GM18520 (cell line): Measurements from ENCODE around the gene UNC5B.
"Not testable (repeated sequence)": the region's sequence is repeated elsewhere in the genome, so short reads cannot be mapped to it uniquely, and the experiment has no call there.

Source experiments
- ATAC-seq: cut with Tn5 transposase; IDR thresholded peaks from one replicate; pipeline ENCODE4 v1.9.1; 2021; ENCODE audit not compliant: unreplicated experiment

UNC5B gene

DNA sequence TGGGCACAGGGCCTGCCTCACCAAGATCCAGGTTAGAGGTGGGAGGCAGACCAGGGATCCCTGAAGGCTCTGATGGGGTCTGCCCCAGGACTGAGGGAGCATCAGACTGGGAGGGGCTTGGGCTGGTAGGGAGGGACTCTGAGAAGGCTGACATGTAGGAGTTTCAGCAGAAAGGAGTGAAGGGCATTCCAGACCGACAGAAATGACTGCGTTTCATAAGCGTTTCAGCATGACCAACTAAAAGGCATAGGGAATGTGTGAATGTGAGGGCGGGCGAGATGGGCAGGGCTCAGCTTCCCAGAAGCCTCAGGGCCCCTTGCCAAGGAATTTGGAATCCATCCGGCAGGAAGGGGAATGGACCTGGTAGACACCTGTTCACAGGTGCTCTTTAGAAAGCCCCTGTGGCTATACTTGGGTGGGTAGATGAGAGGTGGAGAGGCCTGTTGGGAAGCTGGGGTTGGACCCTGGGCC lies 81.8 kb downstream of the UNC5B start:
- ATAC-seq: no peak

DNA sequence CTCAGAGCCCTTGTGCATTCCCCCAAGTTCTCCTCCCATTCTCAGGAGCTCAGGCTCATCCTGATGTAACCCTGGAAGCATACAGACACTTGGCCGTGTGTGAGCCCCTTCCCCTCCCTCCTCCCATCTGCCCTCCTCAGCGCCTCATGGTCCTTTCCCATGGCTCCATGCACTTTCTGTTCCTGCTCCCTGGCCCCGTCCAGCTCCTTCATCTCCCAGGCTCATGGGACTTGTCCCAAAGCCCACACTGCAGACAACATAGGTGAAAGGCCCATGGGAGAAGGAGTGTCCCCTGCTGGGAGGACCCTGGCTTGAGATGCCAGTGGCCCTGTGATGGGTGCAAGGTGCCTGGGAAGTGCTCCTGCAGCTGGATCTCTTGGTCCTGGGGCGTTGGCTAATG lies 82.5 kb downstream of the UNC5B start:
- ATAC-seq: no peak

DNA sequence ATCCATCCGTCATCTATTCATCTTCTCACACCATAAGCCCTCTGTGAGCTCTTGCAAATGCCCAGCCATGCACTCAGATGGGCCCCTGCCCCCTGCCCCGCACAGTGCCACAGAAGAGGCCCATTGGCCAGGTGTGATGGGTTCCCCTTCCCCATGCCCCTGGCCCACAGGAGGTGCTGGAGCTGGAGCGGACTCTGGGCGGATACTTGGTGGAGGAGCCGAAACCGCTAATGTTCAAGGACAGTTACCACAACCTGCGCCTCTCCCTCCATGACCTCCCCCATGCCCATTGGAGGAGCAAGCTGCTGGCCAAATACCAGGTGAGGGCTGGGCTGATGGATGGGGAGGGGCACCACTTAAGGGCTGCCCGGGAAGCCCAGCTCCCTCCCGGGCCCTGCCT lies 83.3 kb downstream of the UNC5B start:
- no peak for ATAC-seq

DNA sequence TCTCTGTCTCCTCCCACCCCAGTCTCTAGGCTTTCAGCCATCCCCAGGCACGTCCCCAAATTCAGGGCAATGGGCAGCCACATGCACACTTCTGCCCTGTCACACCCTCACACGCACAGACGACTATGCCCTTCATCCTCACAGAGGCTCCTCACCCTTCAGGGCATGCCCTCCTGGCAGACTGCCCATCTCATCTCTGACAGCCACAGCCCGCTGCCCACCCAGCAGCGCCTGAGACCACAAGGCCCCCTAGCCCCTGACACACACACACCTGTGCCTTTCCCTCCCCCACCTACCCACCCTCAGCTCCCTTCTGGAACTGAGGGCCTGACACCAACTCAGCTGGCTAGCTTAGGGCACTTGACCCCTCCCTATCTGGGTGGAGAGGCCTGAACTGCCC lies 83.7 kb downstream of the UNC5B start:
- no peak for ATAC-seq

DNA sequence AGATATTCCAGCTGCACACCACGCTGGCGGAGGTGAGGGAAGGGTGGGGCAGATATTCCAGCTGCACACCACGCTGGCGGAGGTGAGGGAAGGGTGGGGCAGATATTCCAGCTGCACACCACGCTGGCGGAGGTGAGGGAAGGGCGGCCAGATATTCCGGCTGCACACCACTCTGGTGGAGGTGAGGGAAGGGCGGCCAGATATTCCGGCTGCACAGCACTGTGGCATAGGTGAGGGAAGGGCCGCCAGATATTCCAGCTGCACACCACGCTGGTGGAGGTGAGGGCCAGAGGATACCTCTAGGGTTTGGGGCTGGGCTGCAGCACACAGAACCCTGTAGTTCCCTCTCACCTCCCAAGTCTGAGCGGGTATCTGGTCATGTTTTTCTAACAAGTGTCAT lies 84.4 kb downstream of the UNC5B start:
- not testable (repeated sequence) for ATAC-seq

DNA sequence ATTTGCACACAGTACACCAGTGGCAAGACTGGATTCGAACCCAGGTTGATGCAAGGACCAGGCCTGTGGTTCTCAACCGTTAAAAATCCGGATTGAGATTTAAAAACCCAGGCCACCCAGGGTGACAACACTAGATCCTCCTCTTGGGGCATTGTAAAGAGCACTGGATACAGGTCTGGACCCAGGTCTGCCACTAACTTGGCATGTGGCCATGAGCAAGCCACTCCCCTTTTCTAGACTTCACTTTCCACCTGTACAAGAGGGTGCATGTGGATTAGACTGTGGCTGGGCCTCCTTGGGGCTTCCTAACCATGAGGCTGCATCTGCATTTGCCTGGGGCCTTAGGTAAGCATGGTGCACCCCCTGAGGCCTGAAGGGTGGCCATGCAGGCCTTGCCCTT lies 85.0 kb downstream of the UNC5B start:
- no peak for ATAC-seq

DNA sequence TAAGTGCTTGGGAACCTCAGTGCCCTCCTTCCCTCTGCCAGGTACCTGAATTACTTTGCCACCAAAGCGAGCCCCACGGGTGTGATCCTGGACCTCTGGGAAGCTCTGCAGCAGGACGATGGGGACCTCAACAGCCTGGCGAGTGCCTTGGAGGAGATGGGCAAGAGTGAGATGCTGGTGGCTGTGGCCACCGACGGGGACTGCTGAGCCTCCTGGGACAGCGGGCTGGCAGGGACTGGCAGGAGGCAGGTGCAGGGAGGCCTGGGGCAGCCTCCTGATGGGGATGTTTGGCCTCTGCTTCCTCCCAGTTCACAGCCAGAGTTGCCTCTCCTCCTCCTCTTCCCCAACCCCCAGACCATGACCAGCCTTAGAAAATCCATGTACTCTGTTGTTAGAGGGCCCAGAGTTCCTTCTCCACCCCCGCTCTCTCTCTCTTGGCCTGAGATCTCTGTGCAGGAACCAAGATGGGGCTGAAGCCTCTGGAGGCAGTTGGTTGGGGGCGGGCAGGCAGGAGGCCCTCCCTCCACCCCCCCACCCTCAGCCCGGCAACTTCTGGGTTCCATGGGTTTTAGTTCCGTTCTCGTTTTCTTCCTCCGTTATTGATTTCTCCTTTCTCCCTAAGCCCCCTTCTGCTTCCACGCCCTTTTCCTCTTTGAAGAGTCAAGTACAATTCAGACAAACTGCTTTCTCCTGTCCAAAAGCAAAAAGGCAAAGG lies 86.9 kb downstream of the UNC5B start:
- no peak for ATAC-seq

DNA sequence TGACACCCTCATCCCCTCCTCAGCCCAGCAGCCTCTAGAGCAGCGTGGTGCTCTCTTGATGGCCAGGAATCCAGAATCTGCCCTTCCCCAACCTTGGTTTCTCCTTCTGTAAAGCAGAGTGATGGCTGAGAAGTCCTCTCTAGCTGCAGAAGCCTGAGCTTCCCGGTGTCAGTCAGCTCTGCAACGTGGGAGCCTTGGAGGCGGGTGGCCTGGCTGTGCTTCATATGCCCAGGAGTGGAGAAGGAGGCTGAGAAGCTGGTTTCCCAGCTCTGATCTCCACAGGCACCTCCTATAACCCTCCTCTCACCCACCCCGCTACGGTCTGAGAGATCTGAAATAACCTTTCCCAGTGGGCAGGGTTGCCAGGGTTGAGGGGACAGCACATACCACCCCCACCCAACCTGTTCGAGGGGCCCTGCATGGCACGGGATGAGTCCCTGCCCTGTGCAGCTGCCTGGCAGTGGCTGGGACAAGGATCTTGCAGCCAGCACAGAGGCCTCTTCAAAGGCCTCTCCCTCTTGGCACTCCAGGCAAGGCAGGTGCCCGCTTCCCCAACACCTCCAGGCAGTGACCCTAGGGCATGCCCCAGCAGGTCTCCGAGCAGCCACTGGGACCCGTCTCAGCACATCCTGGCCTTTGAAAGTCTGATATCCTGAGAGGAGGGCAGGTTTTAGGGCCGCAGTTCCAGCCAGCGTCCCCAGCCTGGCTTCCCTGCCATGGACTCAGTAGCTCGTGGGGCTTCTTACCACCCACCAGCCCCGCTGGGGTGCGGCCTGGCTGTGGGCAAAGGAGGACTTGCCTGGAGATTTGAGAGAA lies 88.4 kb downstream of the UNC5B start:
- ATAC-seq: no peak

DNA sequence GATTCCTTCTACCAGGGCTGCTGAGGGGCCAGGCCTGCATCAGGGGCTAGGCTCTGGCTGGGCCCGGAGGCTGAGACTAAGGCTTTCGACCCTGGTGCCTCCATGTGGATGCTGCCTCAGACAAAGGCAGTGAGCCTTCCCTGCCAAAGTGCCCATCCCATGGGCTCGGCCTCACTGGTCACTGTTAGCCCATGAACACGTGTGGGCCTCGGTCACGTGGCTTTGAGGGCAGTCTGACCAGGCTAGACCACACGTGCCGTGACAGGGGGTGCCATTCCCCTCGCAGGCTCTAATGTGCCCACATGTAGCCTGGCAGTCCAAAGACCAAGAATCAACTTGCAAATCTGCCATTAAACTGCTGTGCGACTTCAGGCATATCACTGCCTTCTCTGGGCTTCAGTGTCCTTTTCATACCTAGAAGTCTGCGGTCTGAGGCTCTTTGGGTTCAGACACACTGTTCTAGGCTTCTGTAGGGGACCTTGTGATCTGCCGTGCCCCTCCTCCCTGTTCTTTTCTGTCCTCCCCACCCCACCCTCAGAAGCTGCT lies 89.1 kb downstream of the UNC5B start:
- ATAC-seq: no peak

DNA sequence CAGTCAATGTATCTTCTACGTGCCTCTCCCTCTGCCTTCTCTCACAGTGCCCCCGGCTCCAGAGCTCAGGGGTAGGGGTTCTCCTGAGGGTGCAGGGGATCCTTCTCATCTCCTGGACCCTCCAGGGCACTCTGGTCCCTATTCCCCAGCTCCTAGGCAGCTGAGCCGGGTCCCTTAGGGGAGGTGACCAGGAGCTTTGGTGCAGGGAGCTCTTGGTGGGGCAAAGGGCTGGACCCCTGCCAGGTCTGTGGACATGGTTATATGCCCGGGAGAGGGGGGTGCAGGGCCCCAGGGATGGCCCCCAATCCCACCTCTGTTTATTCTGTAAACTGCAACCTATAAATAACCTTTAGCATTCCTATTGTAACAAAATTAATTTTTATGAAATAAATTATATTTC lies 90.1 kb downstream of the UNC5B start:
- no peak for ATAC-seq

DNA sequence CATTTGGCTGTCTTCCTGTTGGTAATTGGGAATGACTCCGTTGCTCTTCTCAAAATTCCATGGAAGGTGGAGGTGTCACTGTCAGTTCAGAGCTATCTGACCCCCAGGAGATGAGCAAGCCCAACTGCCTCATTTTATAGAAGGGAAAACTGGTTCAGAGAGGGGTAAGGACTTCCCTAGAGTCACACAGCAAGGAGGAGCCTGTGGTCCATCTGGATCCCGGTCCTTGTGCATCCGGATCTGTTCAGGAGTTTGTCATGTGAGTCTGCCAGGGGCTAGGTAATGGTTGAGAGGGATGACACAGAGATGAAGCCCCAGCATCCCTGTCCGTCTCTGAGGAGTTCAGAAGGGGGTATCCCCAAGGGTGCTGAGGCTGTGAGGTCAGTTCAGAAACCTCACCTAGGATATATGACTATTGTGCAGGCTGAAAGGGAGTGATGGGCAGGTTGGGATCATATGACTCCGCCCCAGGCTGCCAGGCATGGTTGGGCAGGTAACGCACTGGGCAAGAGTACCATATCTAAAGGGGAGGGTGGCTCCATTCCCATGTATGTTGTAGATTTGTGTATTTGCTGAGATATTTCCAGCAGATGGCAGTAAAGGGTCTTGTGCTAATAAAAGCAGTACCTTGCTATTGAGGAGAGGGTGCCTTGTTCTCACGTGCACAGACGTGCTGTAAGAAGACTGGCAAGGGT lies 90.7 kb downstream of the UNC5B start:
- no peak for ATAC-seq

DNA sequence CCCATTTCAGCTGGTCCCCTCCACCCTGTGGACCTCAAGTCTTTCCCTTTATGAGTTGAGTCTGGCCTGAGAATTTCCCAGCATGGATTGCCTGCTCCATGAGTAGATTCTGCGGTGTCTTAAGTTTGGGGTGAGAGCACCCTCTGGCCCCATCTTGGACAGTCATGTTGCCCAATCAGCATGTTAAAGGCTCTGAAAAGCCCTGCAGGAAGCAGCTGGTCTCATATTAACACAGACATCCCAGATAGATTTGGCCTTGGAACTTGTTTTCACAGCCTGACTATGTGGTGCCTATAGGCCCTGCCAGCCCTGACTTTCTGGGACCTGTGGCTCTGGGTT lies 91.2 kb downstream of the UNC5B start:
- no peak for ATAC-seq

DNA sequence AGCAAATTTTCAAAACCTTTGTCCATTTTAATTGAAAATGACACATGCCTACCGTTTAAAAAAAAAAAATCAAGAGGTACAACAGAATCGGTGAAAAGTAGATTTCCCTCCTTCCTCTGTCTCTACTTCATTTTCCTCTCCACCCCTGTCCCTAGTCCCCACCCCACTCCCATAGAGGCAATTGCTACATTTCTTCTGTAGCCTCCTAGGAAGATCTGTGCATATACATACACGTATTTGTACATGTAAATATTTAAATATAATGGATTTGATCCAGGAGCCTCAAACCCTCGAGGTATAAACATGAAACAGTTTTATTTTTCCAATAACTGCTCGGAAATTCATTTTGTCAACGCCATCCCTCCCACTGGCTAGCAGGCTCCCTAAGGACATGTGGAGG lies 92.5 kb downstream of the UNC5B start:
- ATAC-seq: no peak

DNA sequence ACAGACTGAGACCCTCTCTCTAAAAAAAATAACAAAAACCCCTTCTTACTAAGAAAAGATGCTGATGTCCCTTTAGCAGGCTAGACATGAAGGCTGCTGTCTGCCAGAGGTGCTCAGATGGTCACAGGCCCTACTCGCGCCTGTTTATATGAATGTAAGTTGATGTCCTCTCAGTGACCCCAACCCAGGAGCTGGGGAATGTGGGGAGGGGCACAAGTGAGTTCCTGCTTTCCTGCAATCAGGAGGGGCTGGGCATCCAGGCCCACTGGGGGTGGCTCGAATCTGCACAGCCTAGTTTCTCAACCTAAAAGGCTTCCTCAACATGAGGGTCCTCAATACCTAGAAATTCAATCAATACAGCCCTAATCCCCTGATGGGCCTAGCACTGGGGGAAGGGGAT lies 94.6 kb downstream of the UNC5B start:
- ATAC-seq: no peak

DNA sequence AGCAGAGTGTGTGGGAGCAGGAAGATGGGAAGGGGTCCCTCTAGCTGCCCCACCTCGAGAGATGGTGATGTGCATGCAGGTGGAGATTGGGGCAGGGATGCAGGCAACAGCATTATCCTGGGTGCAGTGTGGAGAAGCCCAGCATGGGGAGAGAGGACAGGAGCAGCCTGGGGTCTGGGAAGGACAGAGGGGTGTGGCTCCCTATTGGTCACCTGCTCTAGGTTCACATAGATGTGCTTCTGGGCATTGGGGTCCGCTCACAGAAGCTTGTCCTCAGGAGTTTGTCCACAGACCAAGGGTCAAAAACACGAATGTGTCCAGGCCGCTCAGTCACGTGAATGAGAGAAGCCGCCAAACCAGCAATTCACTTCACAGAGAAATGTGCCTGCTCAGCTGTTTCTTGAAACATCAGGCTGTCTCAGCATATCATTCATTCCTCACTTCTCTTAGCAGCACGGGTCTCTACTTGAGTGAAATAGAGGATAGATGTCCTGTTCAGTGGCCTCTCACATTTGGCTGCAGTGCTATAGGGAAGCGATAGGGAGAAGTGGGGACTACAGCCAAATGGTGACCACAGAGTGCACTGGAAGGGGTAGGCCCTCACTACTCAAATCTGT lies 95.2 kb downstream of the UNC5B start:
- ATAC-seq: no peak

DNA sequence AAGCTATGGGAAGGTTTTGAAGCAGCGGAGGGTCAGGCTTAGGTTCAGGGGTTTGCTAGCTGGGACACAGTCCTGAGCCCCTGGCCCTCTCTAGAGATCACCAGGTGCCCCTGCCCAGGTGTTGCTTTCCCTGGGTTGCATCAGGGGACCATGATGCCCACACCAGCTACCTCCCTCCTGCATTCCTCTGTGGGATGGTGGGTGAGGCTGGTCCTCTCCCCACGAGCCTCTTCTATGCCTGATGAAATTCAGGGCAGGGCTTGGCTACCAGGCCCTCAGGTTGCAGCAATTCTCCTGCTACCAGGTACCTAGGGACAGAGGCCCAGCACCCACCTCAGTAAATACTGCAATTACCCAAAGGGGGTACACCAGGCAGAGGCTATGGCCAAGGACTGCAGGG lies 95.9 kb downstream of the UNC5B start:
- no peak for ATAC-seq

DNA sequence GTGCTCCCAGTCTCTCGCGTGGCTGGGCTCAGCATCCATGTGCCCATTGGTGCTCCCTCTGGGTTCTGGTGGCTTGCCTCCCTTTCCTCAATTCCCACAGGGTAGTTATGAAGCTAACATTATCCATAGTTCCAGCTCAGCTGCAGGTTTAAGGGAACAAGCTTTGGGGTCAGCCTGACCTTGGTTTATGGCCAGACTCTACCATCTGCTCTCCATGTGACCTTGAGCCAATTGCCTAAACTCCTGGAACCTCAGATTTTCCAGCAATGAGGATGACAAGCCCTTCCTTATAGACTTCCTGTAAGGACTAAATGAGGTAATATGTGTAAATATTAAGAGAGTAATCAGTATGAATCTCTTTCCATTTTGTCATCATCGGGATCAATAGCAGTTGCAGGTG lies 96.6 kb downstream of the UNC5B start:
- no peak for ATAC-seq

DNA sequence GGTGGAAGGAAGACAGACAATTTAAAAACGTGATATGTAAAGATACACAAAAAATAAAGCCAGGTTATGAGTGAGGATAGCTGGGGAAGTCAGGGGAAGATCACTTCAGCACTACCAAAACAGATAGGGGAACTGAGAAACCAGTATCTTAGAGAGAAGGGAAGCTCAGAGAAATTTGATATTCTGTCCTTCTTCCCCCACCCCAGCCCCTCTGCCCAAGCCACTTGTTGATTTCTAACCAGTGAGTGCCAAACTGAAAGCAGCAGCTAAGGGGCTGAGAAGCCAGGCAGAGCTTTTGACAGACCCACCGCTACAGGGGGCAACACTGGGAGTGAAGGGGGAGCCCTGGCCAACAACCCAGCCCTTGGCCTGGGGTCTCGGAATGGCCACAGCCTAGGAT lies 97.5 kb downstream of the UNC5B start:
- ATAC-seq: no peak

DNA sequence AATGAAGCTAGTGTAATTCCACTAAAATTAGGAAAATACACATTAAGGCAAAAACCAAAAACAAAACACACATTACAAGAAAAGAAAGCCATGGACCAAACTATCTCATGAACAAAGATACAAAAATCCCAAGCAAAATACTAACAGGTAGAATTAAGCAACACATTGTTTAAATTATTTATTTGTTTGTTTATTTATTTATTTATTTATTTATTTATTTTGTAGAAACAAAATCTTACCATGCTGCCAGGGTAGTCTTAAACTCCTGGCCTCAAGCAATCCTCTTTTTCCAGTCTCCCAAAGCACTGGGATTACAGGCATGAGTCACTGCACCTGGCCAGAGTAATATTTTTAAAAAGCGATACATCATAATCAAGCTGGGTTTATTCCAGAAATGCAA lies 99.8 kb downstream of the UNC5B start:
- ATAC-seq: no peak

DNA sequence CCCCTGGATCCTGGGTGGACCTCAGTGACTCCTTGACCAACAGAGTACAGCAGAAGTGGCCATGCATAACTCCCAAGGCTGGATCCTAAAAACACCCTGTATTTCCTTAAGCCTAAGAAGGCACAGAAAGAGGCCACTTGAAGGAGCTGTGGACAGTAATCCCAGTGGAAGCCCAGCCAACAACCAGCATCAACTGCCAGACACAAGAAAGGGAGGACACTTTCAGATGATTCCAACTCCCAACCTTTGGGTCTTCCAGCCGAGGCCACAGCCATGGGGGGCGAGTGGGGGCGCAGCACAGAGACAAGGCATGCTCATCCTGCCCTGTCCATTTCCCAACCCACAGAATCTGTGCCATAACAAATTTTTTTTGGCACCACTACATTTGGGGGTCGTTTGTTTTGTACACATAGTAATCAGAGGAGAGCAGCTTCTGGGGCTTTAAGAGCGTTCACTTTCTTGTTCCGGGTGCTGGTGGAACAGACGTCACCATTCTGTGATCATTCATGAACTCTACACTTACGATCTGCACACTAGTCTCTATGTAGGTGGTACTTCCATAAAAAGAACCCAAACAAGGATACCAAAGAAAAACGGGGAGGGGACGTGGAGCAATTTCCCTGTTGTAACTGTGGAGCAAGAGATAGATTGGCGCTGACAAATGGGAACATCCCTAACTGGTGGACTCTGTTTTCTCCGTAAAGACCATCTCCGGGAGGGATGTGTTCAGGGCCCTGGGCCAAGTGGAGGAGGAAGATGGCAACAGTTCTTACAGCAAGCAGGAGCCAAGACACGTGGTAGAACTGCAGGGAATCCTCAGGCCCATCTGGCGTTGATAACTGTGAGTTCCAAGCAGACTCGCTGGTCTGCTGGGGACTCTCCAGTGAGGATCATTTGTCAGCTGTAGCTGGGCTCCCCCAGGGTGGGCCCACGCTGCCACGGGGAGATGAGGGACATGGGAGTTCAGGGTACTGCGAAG lies 100.7 kb downstream of the UNC5B start:
- no peak for ATAC-seq
